GM12878 (cell line): ENCODE results near the gene MBNL1. TPM values are rescaled to one million over a fixed set of nuclear protein-coding genes. Genes with fewer than 3 reads are reported as not detected.

ENCODE experiments used
- ATAC-seq: fragments of 200-7000 bp; cut with Tn5 transposase; 3 replicates; pipeline ENCODE4 v1.9.1; 2020; ENCODE audit warnings: mild to moderate bottlenecking, moderate library complexity
- BruUV-seq: library from RNA; stranded (reverse); fragments of 400-500 nt; replicated peaks from 2 replicates; lab custom pipeline; 2021; lab: Mats Ljungman, UMichigan
- CTCF ChIA-PET: fragments of 300-600 bp; sonication (Branson Sonifier 250); formaldehyde crosslinking; extraction: SDS; loops from one replicate; lab custom pipeline; 2021; ENCODE audit warnings: inconsistent platforms; lab: Yijun Ruan, JAX
- POLR2A ChIA-PET: fragments of 350-600 bp; formaldehyde crosslinking; extraction: SDS; loops from one replicate; lab custom pipeline; 2021; ENCODE audit warnings: inconsistent platforms; lab: Charles Lee
- RAD21 ChIA-PET: fragments of 300-600 bp; sonication (Branson Sonifier 250); formaldehyde crosslinking; loops from one replicate; lab custom pipeline; 2023; ENCODE audit warnings: antibody characterized with exemption; ENCODE audit not compliant: unreplicated experiment; lab: Charles Lee
- SMC1A ChIA-PET: fragments of 300-600 bp; sonication (Branson Sonifier 250); formaldehyde crosslinking; loops from one replicate; lab custom pipeline; 2023; ENCODE audit not compliant: unreplicated experiment, uncharacterized antibody; lab: Charles Lee
- DNase-seq: peaks from one replicate; pipeline ENCODE4 v3.0.0-alpha.2; 2011; ENCODE audit warnings: low read depth, low spot score
- FAIRE-seq: peaks from 3 replicates; lab custom pipeline; 2011; peaks lifted over from hg19 to GRCh38; lab: Jason Lieb, UNC
- H2AFZ ChIP-seq: 2 replicates; pipeline ENCODE4 v1.6.0; 2011; ENCODE audit warnings: low read depth, low read length, control low read depth; ENCODE audit not compliant: control insufficient read depth
- H3K27ac ChIP-seq: 2 replicates; pipeline ENCODE4 v1.5.1; 2011; ENCODE audit warnings: control low read depth; ENCODE audit not compliant: control insufficient read depth, insufficient read depth
- H3K27me3 ChIP-seq, 2 experiments: replicated peaks in 1 of 2; 2 replicates each; pipeline versions ENCODE4 v1.6.0 to v1.6.1; 2011; ENCODE audit warnings: low read length in 1 of 2; ENCODE audit not compliant: control insufficient read depth in 2 of 2, insufficient read depth in 2 of 2
- H3K36me3 ChIP-seq, 2 experiments: 2 replicates each; pipeline ENCODE4 v1.5.1; 2011; ENCODE audit warnings: low read length in 1 of 2; ENCODE audit not compliant: control insufficient read depth in 2 of 2, insufficient read depth in 2 of 2
- H3K4me1 ChIP-seq: 2 replicates; pipeline ENCODE4 v1.6.1; 2011; ENCODE audit warnings: mild to moderate bottlenecking, low read length, moderate library complexity, mixed read lengths; ENCODE audit not compliant: control insufficient read depth, insufficient read depth
- H3K4me2 ChIP-seq: 2 replicates; pipeline ENCODE4 v1.6.0; 2011; ENCODE audit warnings: control low read depth; ENCODE audit not compliant: control insufficient read depth, insufficient read depth
- H3K4me3 ChIP-seq: fragments of 200-600 bp; sonication (generic); 2 replicates; pipeline ENCODE4 v1.5.1; 2016
- H3K79me2 ChIP-seq: 2 replicates; pipeline ENCODE4 v1.6.0; 2011; ENCODE audit warnings: low read length; ENCODE audit not compliant: control insufficient read depth, insufficient read depth
- H3K9ac ChIP-seq: 2 replicates; pipeline ENCODE4 v1.8.0; 2011; ENCODE audit warnings: low read length, control low read depth, mixed read lengths; ENCODE audit not compliant: control insufficient read depth, insufficient read depth
- H3K9me3 ChIP-seq: replicated peaks from 3 replicates; pipeline ENCODE4 v1.5.1; 2011; ENCODE audit warnings: mild to moderate bottlenecking, low read length; ENCODE audit not compliant: control insufficient read depth, insufficient read depth
- H4K20me1 ChIP-seq: 2 replicates; pipeline ENCODE4 v1.6.0; 2011; ENCODE audit not compliant: control insufficient read depth, insufficient read depth
- EZH2 ChIP-seq: IDR thresholded peaks from 2 replicates; pipeline ENCODE4 v1.6.1; 2012; ENCODE audit warnings: low read depth, mild to moderate bottlenecking, control low read depth, inconsistent platforms, low read length, borderline replicate concordance; ENCODE audit not compliant: control insufficient read depth
- IKZF1 ChIP-seq: fragments of 450-650 bp; conservative IDR thresholded peaks from 2 replicates; pipeline ENCODE4 v1.6.1; 2017; ENCODE audit warnings: antibody characterized with exemption, mild to moderate bottlenecking
- PAX5 ChIP-seq: IDR thresholded peaks from 2 replicates; pipeline ENCODE4 v1.6.1; 2011; ENCODE audit warnings: low read depth, low read length, borderline replicate concordance
- POLR2AphosphoS5 ChIP-seq: IDR thresholded peaks from 2 replicates; pipeline ENCODE4 v1.6.1; 2011; ENCODE audit warnings: mild to moderate bottlenecking, low read length, inconsistent platforms
- RUNX3 ChIP-seq: IDR thresholded peaks from 2 replicates; pipeline ENCODE4 v1.6.1; 2012; ENCODE audit warnings: low read length, inconsistent platforms
- TARDBP ChIP-seq: IDR thresholded peaks from 2 replicates; pipeline ENCODE4 v1.6.1; 2016; ENCODE audit warnings: borderline replicate concordance
- WGBS: methylation state at CpG from one replicate; pipeline ENCODE4 v1.1.6; 2016; ENCODE audit warnings: low lambda C conversion rate; ENCODE audit not compliant: insufficient replicate concordance, insufficient coverage; ENCODE audit errors: missing lambda C conversion rate; 5-methylcytosine and 5-hydroxymethylcytosine counted together
- in situ Hi-C: fragments of 300-500 bp; cut with MboI; formaldehyde crosslinking; loops from 9 replicates; pipeline ENCODE4 v1.14.3; 2018; ENCODE audit warnings: mixed read lengths
- intact Hi-C: fragments of 100-400 bp; cut with micrococcal nuclease; formaldehyde crosslinking; loops from one replicate; pipeline ENCODE4 v1.14.2; 2022; ENCODE audit not compliant: unreplicated experiment
- polyA plus RNA-seq, 11 experiments: library from polyadenylated mRNA; depleted of rRNA in 4 of 11; unstranded in 6 of 11; stranded (reverse) in 5 of 11; fragments of >200 nt; fragmentation: Nextera tagmentation in 4 of 11; fragmentation: Illumina TruSeq in 1 of 11; extraction: Ambion mirVana in 4 of 11; extraction: Trizol in 1 of 11; gene quantifications; 1 replicate in 1 of 11; 2 replicates in 10 of 11; pipeline versions ENCODE4 v1.2.1 to v1.2.3, GENCODE V29; 2011 to 2016; ENCODE audit warnings: inconsistent platforms in 2 of 11, missing spikeins in 2 of 11, low read depth in 1 of 11
- total RNA-seq, 4 experiments: library from RNA; depleted of rRNA in 3 of 4; stranded (reverse); fragments of >200 nt in 3 of 4; fragmentation: Illumina TruSeq in 1 of 4; extraction: Trizol in 1 of 4; gene quantifications; 2 replicates each; pipeline versions ENCODE4 v1.2.1 to v1.2.3, GENCODE V29; 2013 to 2021
- TF ChIP-seq, protein P1 (sequence below): IDR thresholded peaks from 2 replicates; pipeline ENCODE4 v1.6.1; 2012; ENCODE audit warnings: low read depth, low read length, improper control_type of control experiment
- TF ChIP-seq, protein P2 (sequence below): IDR thresholded peaks from 2 replicates; pipeline ENCODE4 v1.6.1; 2012; ENCODE audit warnings: low read length, inconsistent platforms

MBNL1 gene
- total and polyA plus RNA-seq, 10 of the 15 experiments (the other 5 are each of a cell fraction or from before 2014, with no cell fraction given): 59.6 to 337 (median 143) TPM

DNA sequence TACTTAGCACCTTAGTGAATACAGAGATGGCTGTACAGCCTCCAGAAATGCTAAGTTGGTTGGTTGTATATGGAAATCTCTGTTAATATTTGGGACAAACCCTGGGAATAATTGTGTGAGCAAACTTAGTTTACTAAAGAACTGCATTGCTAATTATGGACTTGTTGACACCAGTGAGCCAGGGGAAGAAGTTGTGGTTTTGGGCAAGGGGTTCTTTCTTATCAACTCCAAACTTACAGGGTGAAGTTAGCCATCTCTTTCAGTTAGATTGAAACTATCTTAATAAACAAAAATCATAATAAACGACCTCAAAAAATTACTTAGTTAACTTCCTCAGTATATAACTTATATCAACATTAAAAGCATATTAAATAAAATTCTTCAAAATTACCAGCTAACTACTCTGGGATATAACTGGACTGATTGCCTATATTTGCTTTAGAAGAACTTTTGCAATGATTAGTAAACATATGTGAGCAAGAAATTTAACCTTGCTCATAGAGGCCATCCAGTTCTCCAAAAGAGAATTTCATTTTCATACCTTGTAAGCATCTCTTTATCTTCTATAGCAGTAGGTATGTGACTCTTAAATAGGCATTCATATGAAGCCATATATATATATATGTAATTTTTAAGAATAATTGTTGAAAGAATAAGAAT is 24.7 kb downstream of the MBNL1 start:
- DNase-seq: no peak
- ChIA-PET POLR2A (interaction anchor here (0.5 kb wide), 1 partner anchor 160 kb away, joined by 4 read pairs; no protein-coding TSS in a partner anchor), SMC1A (interaction anchor here (1.0 kb wide), 1 partner anchor 9 kb away, joined by 4 read pairs; no protein-coding TSS in a partner anchor), RAD21 (no interaction called here), CTCF (no interaction called here)
- Histone ChIP-seq H3K4me3 (no peak overlapping the region), H3K4me1 (peaks cover 8% of the 10 kb centered on the region), H3K36me3 (peaks cover 0 to 12% of the 10 kb centered on the region in 2 experiments; a peak in 2 of 4 replicates), H3K79me2 (peaks cover 96% of the 10 kb centered on the region), H4K20me1 (no peaks in the 10 kb centered on the region; the same call in 1 of the 2 replicates), H3K27ac (no peak overlapping the region), H2AFZ (no peak overlapping the region), H3K9me3 (peaks cover 6% of the 10 kb centered on the region), H3K27me3 (no peaks in the 10 kb centered on the region), H3K9ac (no peak overlapping the region), H3K4me2 (no peak overlapping the region)
- no peak for ATAC-seq
- intact Hi-C loops: no loop called here
- 0% methylated on average over 1 of the region's 1 CpG for WGBS
- FAIRE-seq: no peak
- TF ChIP-seq TARDBP (no peak), RUNX3 (peak; percentile 27; the same call in 1 of the 2 replicates)
- TF ChIP-seq, protein P1, sequence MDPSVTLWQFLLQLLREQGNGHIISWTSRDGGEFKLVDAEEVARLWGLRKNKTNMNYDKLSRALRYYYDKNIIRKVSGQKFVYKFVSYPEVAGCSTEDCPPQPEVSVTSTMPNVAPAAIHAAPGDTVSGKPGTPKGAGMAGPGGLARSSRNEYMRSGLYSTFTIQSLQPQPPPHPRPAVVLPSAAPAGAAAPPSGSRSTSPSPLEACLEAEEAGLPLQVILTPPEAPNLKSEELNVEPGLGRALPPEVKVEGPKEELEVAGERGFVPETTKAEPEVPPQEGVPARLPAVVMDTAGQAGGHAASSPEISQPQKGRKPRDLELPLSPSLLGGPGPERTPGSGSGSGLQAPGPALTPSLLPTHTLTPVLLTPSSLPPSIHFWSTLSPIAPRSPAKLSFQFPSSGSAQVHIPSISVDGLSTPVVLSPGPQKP: no peak
- no TSS peak for BruUV-seq
- in situ Hi-C loops: no loop called here

GRCh38 chr3:152295344-152295743 is 26.6 kb downstream of the MBNL1 start:
- TF ChIP-seq EZH2: no peak
- TF ChIP-seq, protein P2, sequence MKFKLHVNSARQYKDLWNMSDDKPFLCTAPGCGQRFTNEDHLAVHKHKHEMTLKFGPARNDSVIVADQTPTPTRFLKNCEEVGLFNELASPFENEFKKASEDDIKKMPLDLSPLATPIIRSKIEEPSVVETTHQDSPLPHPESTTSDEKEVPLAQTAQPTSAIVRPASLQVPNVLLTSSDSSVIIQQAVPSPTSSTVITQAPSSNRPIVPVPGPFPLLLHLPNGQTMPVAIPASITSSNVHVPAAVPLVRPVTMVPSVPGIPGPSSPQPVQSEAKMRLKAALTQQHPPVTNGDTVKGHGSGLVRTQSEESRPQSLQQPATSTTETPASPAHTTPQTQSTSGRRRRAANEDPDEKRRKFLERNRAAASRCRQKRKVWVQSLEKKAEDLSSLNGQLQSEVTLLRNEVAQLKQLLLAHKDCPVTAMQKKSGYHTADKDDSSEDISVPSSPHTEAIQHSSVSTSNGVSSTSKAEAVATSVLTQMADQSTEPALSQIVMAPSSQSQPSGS: no peak
- TF ChIP-seq POLR2AphosphoS5: no peak
- no peak for TF ChIP-seq PAX5
- no peak for TF ChIP-seq IKZF1
- ChIA-PET RAD21 (no interaction called here), SMC1A (interaction anchor here (8.4 to 9.4 kb wide), 2 partner anchors 12 to 21 kb away, joined by 77 to 115 read pairs; no protein-coding TSS in a partner anchor), POLR2A (interaction anchor here (0.6 kb wide), 1 partner anchor 123 kb away, joined by 3 read pairs; no protein-coding TSS in a partner anchor), CTCF (no interaction called here)
- Histone ChIP-seq H3K36me3 (peaks cover 4 to 23% of the 10 kb centered on the region in 2 experiments), H3K27me3 (no peaks in the 10 kb centered on the region), H3K4me2 (no peak overlapping the region), H3K9me3 (peaks cover 3% of the 10 kb centered on the region), H3K4me3 (no peak overlapping the region), H3K27ac (peak overlapping the region; percentile 27; the same call in 1 of the 2 replicates), H4K20me1 (peaks cover 4% of the 10 kb centered on the region), H2AFZ (no peak overlapping the region), H3K79me2 (peaks cover 96% of the 10 kb centered on the region), H3K9ac (no peak overlapping the region), H3K4me1 (peaks cover 22% of the 10 kb centered on the region)
- no peak for DNase-seq
- WGBS: 96% methylated on average over 1 of the region's 1 CpG
- FAIRE-seq: no peak
- no TSS peak for BruUV-seq
- in situ Hi-C loops (no loop called here), intact Hi-C loops (no loop called here)
- no peak for ATAC-seq
